Hematopoietic multipotent progenitor cell treated with erythropoietin and hydrocortisone succinate and interleukin-3 and kit ligand, for 15 days (in vitro differentiated cells): ENCODE data around the gene ABCB6.
"Not testable (repeated sequence)": the region's sequence is repeated elsewhere in the genome, so short reads cannot be mapped to it uniquely, and the experiment has no call there.

Experiments
- DNase-seq: peaks from one replicate; pipeline ENCODE4 v3.0.0-alpha.2; 2015; ENCODE audit warnings: low spot score

Gene ABCB6

GRCh38 chr2:219218732-219219701 lies at the start of gene ABCB6:
Gene ABCB6 (minus strand): TSS chr2:219218958. CDS start chr2:219218673, 285 bp downstream.
- DNase-seq: peak; percentile 97

- no peak for DNase-seq
Measured at GRCh38 chr2:219268294-219268693, 49.5 kb upstream of the ABCB6 start.

GRCh38 chr2:219266886-219267285 lies 48.1 kb upstream of the ABCB6 start:
- no peak for DNase-seq

- no peak for DNase-seq
Measured at GRCh38 chr2:219266232-219266631, 47.5 kb upstream of the ABCB6 start.

GRCh38 chr2:219261024-219261855 lies 42.5 kb upstream of the ABCB6 start:
- DNase-seq: no peak

- DNase-seq: not testable (repeated sequence)
Measured at GRCh38 chr2:219258942-219259341, 40.2 kb upstream of the ABCB6 start.

- no peak for DNase-seq
Measured at GRCh38 chr2:219254590-219255201, 35.9 kb upstream of the ABCB6 start.

GRCh38 chr2:219253753-219254589 lies 35.2 kb upstream of the ABCB6 start, which contains the start of gene TUBA4A:
Gene TUBA4A (minus strand): TSS chr2:219253918. CDS start chr2:219253858, 60 bp downstream.
- DNase-seq: peak; percentile 87

- DNase-seq: peak; percentile 33
Measured at GRCh38 chr2:219252900-219253752, 34.4 kb upstream of the ABCB6 start, which contains the start of gene TUBA4B. Gene TUBA4B (plus strand): TSS chr2:219253243. CDS start chr2:219253408, 165 bp downstream.

GRCh38 chr2:219252570-219252899 lies 33.8 kb upstream of the ABCB6 start:
- no peak for DNase-seq

GRCh38 chr2:219252084-219252483 lies 33.3 kb upstream of the ABCB6 start:
- DNase-seq: no peak

GRCh38 chr2:219251656-219252055 lies 32.9 kb upstream of the ABCB6 start:
- no peak for DNase-seq

- DNase-seq: no peak
Measured at GRCh38 chr2:219250049-219250781, 31.5 kb upstream of the ABCB6 start.

- DNase-seq: peak; percentile 62
Measured at GRCh38 chr2:219249203-219249980, 30.6 kb upstream of the ABCB6 start.

- DNase-seq: no peak
Measured at GRCh38 chr2:219248845-219249202, 30.1 kb upstream of the ABCB6 start.

- DNase-seq: no peak
Measured at GRCh38 chr2:219247678-219248642, 29.2 kb upstream of the ABCB6 start.

- no peak for DNase-seq
Measured at GRCh38 chr2:219246559-219246958, 27.8 kb upstream of the ABCB6 start.

- DNase-seq: no peak
Measured at GRCh38 chr2:219245899-219246230, 27.1 kb upstream of the ABCB6 start.
